ENCODE results near the gene GALNT12.

Gene GALNT12

GRCh38 chr9:98882569-98882923, 75.1 kb downstream of the GALNT12 start:
- H3K9me2 ChIP-seq (ENCODE audit: low read depth, low read length), result no peaks in the 10 kb centered on the region
- no peaks in the 10 kb centered on the region for H3F3A ChIP-seq (ENCODE audit: insufficient read depth, low read length)
- H3K4me3 ChIP-seq (ENCODE audit: low read depth, low read length, poor library complexity, severe bottlenecking), result no peak overlapping the region
- H3K36me3 ChIP-seq (ENCODE audit: insufficient read depth, low read length), result no peaks in the 10 kb centered on the region; the same call in 1 of the 2 replicates
- no peak overlapping the region for H3K9ac ChIP-seq (ENCODE audit: low read length)
- no peak overlapping the region for H3K27ac ChIP-seq (ENCODE audit: low read depth, low read length, poor library complexity, severe bottlenecking)
- H3K4me1 ChIP-seq (ENCODE audit: insufficient read depth, low read length, severe bottlenecking), result peaks cover 24% of the 10 kb centered on the region
- no peaks in the 10 kb centered on the region for H3K9me3 ChIP-seq (ENCODE audit: low read length)
- no peak overlapping the region for H2AFZ ChIP-seq (ENCODE audit: low read length)
- H4K20me1 ChIP-seq (ENCODE audit: insufficient read depth, low read length), result no peaks in the 10 kb centered on the region
- no peak overlapping the region for H3K4me2 ChIP-seq (ENCODE audit: low read length)
- no peaks in the 10 kb centered on the region for H3K79me2 ChIP-seq (ENCODE audit: insufficient read depth, low read length)
- peaks cover 15% of the 10 kb centered on the region; the same call in 1 of the 2 replicates for H3K27me3 ChIP-seq (ENCODE audit: insufficient read depth, low read length)
- TF ChIP-seq CTCF (IDR thresholded peaks at IDR 0.05; ENCODE audit: low read length) (no peak), EZH2 (IDR thresholded peaks at IDR 0.05; ENCODE audit: borderline replicate concordance, low read length) (no peak)

GRCh38 chr9:98883276-98883675, 75.8 kb downstream of the GALNT12 start:
- peaks cover 31% of the 10 kb centered on the region for H3K4me1 ChIP-seq (ENCODE audit: insufficient read depth, low read length, severe bottlenecking)
- peaks cover 15% of the 10 kb centered on the region; the same call in 1 of the 2 replicates for H3K27me3 ChIP-seq (ENCODE audit: insufficient read depth, low read length)
- H3K9ac ChIP-seq (ENCODE audit: low read length), result no peak overlapping the region
- no peaks in the 10 kb centered on the region for H3K9me2 ChIP-seq (ENCODE audit: low read depth, low read length)
- H3K27ac ChIP-seq (ENCODE audit: low read depth, low read length, poor library complexity, severe bottlenecking), result no peak overlapping the region
- no peak overlapping the region for H3K4me2 ChIP-seq (ENCODE audit: low read length)
- no peaks in the 10 kb centered on the region for H3K9me3 ChIP-seq (ENCODE audit: low read length)
- no peaks in the 10 kb centered on the region; the same call in 1 of the 2 replicates for H3K36me3 ChIP-seq (ENCODE audit: insufficient read depth, low read length)
- H3F3A ChIP-seq (ENCODE audit: insufficient read depth, low read length), result no peaks in the 10 kb centered on the region
- TF ChIP-seq EZH2 (IDR thresholded peaks at IDR 0.05; ENCODE audit: borderline replicate concordance, low read length) (no peak), CTCF (IDR thresholded peaks at IDR 0.05; ENCODE audit: low read length) (no peak)
- H2AFZ ChIP-seq (ENCODE audit: low read length), result no peak overlapping the region
- H3K4me3 ChIP-seq (ENCODE audit: low read depth, low read length, poor library complexity, severe bottlenecking), result no peak overlapping the region
- H3K79me2 ChIP-seq (ENCODE audit: insufficient read depth, low read length), result no peaks in the 10 kb centered on the region
- H4K20me1 ChIP-seq (ENCODE audit: insufficient read depth, low read length), result no peaks in the 10 kb centered on the region

- H3K27ac ChIP-seq (ENCODE audit: low read depth, low read length, poor library complexity, severe bottlenecking), result no peak overlapping the region
- no peaks in the 10 kb centered on the region for H3K9me2 ChIP-seq (ENCODE audit: low read depth, low read length)
- no peaks in the 10 kb centered on the region for H3K9me3 ChIP-seq (ENCODE audit: low read length)
- H3K27me3 ChIP-seq (ENCODE audit: insufficient read depth, low read length), result peaks cover 9% of the 10 kb centered on the region; the same call in 1 of the 2 replicates
- no peak overlapping the region for H3K4me2 ChIP-seq (ENCODE audit: low read length)
- no peaks in the 10 kb centered on the region for H4K20me1 ChIP-seq (ENCODE audit: insufficient read depth, low read length)
- H3K79me2 ChIP-seq (ENCODE audit: insufficient read depth, low read length), result no peaks in the 10 kb centered on the region
- H3F3A ChIP-seq (ENCODE audit: insufficient read depth, low read length), result no peaks in the 10 kb centered on the region
- H3K9ac ChIP-seq (ENCODE audit: low read length), result no peak overlapping the region
- no peak overlapping the region for H2AFZ ChIP-seq (ENCODE audit: low read length)
- H3K36me3 ChIP-seq (ENCODE audit: insufficient read depth, low read length), result no peaks in the 10 kb centered on the region; the same call in 1 of the 2 replicates
- peaks cover 47% of the 10 kb centered on the region for H3K4me1 ChIP-seq (ENCODE audit: insufficient read depth, low read length, severe bottlenecking)
- TF ChIP-seq EZH2 (IDR thresholded peaks at IDR 0.05; ENCODE audit: borderline replicate concordance, low read length) (no peak), CTCF (IDR thresholded peaks at IDR 0.05; ENCODE audit: low read length) (no peak)
- H3K4me3 ChIP-seq (ENCODE audit: low read depth, low read length, poor library complexity, severe bottlenecking), result no peak overlapping the region
These were observed 77.4 kb downstream of the GALNT12 start for GRCh38 chr9:98884849-98885248.
